Measurements from ENCODE around the gene B4GALNT2.

GRCh38 chr17:49100601-49101000 lies 32.0 kb upstream of the B4GALNT2 start:
- TF ChIP-seq CTCF (IDR thresholded peaks at IDR 0.05; ENCODE audit: borderline replicate concordance, extremely low read depth, low read length, poor library complexity, severe bottlenecking) = no peak
- no peak for TF ChIP-seq EZH2 (IDR thresholded peaks at IDR 0.05; ENCODE audit: borderline replicate concordance, low read depth, low read length, severe bottlenecking)

Measured in DND-41 (cell line).